K562 (cell line): Measurements from ENCODE around the gene PHLDB1.

Experiments used
- BRCA1 ChIP-seq, 2 experiments: fragments of 450-650 bp in 1 of 2; sonication (generic) in 1 of 2; formaldehyde crosslinking in 1 of 2; IDR thresholded peaks; 2 replicates each; pipeline versions ENCODE4 v1.5.0 to v1.6.1; 2017 to 2020; ENCODE audit warnings: mild to moderate bottlenecking in 1 of 2, missing genetic modification reagents in 1 of 2
- CBX2 ChIP-seq: fragments of 200-600 bp; sonication (generic); IDR thresholded peaks from one replicate; pipeline ENCODE4 v1.6.1; 2012; ENCODE audit warnings: mild to moderate bottlenecking, low read length, inconsistent platforms; ENCODE audit not compliant: insufficient read depth, poor library complexity, severe bottlenecking
- CHD4 ChIP-seq: fragments of 200-600 bp; sonication (generic); IDR thresholded peaks from 3 replicates; pipeline ENCODE4 v1.6.1; 2012; ENCODE audit warnings: low read depth, mild to moderate bottlenecking, mixed read lengths, low read length, inconsistent platforms; ENCODE audit not compliant: insufficient read depth, insufficient replicate concordance, poor library complexity, severe bottlenecking
- ESRRA ChIP-seq: fragments of 450-650 bp; IDR thresholded peaks from 2 replicates; pipeline ENCODE4 v1.6.1; 2014; ENCODE audit warnings: low read depth, mild to moderate bottlenecking, moderate library complexity, borderline replicate concordance
- ETS1 ChIP-seq: conservative IDR thresholded peaks from 2 replicates; pipeline ENCODE4 v1.6.1; 2011; ENCODE audit warnings: low read depth, mild to moderate bottlenecking, low read length; ENCODE audit not compliant: control insufficient read depth
- FOXM1 ChIP-seq, 2 experiments: fragments of 450-650 bp in 1 of 2; sonication (generic) in 1 of 2; formaldehyde crosslinking in 1 of 2; IDR thresholded peaks; 2 replicates each; pipeline versions ENCODE4 v1.6.1 to v1.9.0; 2017 to 2022; ENCODE audit warnings: low read depth in 2 of 2, mild to moderate bottlenecking in 2 of 2, missing genetic modification reagents in 1 of 2, moderate library complexity in 1 of 2
- GABPA ChIP-seq: fragments of 200-800 bp; sonication (Bioruptor generic); conservative IDR thresholded peaks from 2 replicates; pipeline ENCODE4 v1.6.1; 2016; ENCODE audit warnings: low read depth, missing genetic modification characterization, missing compliant biosample characterization
- GABPB1 ChIP-seq: sonication (generic); formaldehyde crosslinking; IDR thresholded peaks from 2 replicates; pipeline ENCODE4 v1.8.0; 2022; ENCODE audit warnings: mild to moderate bottlenecking, missing genetic modification reagents
- GTF2F1 ChIP-seq: IDR thresholded peaks from 2 replicates; pipeline ENCODE4 v1.6.1; 2011; ENCODE audit warnings: low read depth, low read length, improper control_type of control experiment
- JUNB ChIP-seq: fragments of 450-650 bp; formaldehyde crosslinking; conservative IDR thresholded peaks from 2 replicates; pipeline ENCODE4 v1.4.0; 2020; ENCODE audit warnings: mild to moderate bottlenecking
- NONO ChIP-seq, 2 experiments: fragments of 200-400 bp in 1 of 2; fragments of 450-650 bp in 1 of 2; formaldehyde crosslinking in 1 of 2; IDR thresholded peaks; 2 replicates each; pipeline ENCODE4 v1.6.1; 2017; ENCODE audit warnings: low read depth in 2 of 2, mild to moderate bottlenecking in 2 of 2, moderate library complexity in 2 of 2, low read length in 1 of 2
- RCOR1 ChIP-seq, 2 experiments: IDR thresholded peaks; 2 replicates each; pipeline ENCODE4 v1.6.1; 2012; ENCODE audit warnings: low read depth in 2 of 2, low read length in 2 of 2, borderline replicate concordance in 1 of 2, improper control_type of control experiment in 1 of 2
- ZNF512 ChIP-seq: IDR thresholded peaks from 2 replicates; pipeline ENCODE4 v1.6.1; 2016; ENCODE audit warnings: missing genetic modification characterization, missing compliant biosample characterization

- TF ChIP-seq GTF2F1 (no peak), GABPA (no peak), ZNF512 (tag) (no peak), FOXM1 (IDR thresholded peaks at IDR 0.05; ENCODE audit: low read depth) (no peak), FOXM1 (CRISPR knock-in tag; IDR thresholded peaks at IDR 0.05; ENCODE audit: low read depth) (no peak), GABPB1 (CRISPR knock-in tag) (no peak), ETS1 (no peak), CHD4 (no peak), CBX2 (no peak), NONO (IDR thresholded peaks at IDR 0.05; ENCODE audit: low read depth in 2 of 2, low read length in 1 of 2) (no peak), ESRRA (no peak), BRCA1 (IDR thresholded peaks at IDR 0.05) (no peak), BRCA1 (CRISPR knock-in tag; IDR thresholded peaks at IDR 0.05) (no peak), RCOR1 (IDR thresholded peaks at IDR 0.05; ENCODE audit: borderline replicate concordance in 1 of 2, low read depth in 2 of 2, low read length in 2 of 2) (no peak), JUNB (CRISPR knock-in tag) (no peak)
These were observed 39.0 kb downstream of the PHLDB1 start for GRCh38 chr11:118646393-118646792.
